D721Med (cell line): Measurements from ENCODE around the gene TBX2.
"Not testable (repeated sequence)": the region's sequence is repeated elsewhere in the genome, so short reads cannot be mapped to it uniquely, and the experiment has no call there.

Experiments
- DNase-seq: peaks from one replicate; pipeline ENCODE4 v3.0.0; 2011; ENCODE audit warnings: low spot score; ENCODE audit not compliant: insufficient read length
- FAIRE-seq: peaks from 2 replicates; lab custom pipeline; 2011; peaks lifted over from hg19 to GRCh38; lab: Jason Lieb, UNC
- TF ChIP-seq, protein P1 (sequence below): IDR thresholded peaks from 2 replicates; pipeline ENCODE4 v1.5.1; 2012; ENCODE audit warnings: mild to moderate bottlenecking, control low read depth; ENCODE audit not compliant: insufficient read depth; ENCODE audit errors: missing control alignments

TBX2 gene

DNA sequence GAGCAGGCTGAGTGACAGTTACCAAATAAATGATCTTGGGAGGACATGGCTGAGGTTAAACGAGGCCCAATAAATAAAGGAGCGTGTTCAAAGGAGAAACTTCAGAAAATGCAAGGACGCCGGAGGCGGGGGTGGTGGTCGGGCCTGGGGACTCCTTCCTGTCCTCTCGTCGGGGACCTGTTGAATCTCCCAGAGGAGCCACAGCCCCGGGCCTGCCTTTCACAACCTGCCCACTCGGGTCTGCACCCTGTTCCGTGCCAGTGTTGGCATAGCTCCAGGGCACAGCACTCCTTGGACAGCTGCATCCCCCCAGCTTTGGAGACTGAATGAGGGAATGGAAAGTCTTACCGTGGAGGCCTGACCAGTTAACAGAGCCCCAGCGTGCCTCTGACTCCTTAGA lies 44.4 kb downstream of the TBX2 start:
- TF ChIP-seq, protein P1, sequence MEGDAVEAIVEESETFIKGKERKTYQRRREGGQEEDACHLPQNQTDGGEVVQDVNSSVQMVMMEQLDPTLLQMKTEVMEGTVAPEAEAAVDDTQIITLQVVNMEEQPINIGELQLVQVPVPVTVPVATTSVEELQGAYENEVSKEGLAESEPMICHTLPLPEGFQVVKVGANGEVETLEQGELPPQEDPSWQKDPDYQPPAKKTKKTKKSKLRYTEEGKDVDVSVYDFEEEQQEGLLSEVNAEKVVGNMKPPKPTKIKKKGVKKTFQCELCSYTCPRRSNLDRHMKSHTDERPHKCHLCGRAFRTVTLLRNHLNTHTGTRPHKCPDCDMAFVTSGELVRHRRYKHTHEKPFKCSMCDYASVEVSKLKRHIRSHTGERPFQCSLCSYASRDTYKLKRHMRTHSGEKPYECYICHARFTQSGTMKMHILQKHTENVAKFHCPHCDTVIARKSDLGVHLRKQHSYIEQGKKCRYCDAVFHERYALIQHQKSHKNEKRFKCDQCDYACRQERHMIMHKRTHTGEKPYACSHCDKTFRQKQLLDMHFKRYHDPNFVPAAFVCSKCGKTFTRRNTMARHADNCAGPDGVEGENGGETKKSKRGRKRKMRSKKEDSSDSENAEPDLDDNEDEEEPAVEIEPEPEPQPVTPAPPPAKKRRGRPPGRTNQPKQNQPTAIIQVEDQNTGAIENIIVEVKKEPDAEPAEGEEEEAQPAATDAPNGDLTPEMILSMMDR, result no peak
- FAIRE-seq (no peak), DNase-seq (no peak)

DNA sequence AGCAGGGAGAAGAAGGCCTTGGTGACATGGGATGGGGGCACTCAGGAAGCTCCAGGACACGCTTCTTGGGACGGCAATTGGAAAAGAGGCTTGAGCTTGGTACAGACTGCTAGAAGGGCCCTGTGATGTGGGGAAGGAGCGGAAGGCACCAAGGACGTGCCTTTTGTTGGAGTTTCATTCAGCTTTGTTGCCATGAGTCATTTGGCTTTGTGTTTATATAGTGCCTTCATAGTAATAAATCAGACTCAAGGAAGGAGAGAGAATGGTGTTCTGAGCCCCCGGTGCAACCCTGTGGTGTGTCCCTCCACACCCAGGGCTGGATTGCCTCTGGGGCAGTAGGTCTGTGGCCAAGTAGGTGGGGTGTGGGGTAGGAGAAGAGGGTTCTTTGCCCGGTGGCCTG lies 45.2 kb downstream of the TBX2 start:
- TF ChIP-seq, protein P1, result no peak
- DNase-seq, result no peak
- no peak for FAIRE-seq

DNA sequence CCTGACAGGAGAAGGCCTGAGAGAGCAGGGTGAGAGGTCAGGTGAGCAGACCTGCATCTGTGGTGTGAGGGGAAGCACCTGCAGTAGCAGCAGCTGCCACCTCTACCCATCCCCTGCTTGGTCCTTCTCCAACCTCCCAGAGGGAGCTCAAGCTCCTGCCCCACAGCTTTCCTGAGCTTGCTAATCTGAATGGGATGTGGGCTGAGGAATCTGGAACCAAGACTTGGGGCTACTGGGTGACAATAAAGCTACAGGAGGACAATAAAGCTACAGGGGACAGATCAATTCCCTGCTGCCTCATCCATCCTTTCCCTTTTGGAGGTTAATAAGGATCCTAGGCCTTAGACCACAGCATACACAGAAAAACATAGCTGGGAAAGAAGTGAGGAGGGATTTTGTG lies 47.7 kb downstream of the TBX2 start:
- no peak for DNase-seq
- no peak for FAIRE-seq
- TF ChIP-seq, protein P1, result no peak

DNA sequence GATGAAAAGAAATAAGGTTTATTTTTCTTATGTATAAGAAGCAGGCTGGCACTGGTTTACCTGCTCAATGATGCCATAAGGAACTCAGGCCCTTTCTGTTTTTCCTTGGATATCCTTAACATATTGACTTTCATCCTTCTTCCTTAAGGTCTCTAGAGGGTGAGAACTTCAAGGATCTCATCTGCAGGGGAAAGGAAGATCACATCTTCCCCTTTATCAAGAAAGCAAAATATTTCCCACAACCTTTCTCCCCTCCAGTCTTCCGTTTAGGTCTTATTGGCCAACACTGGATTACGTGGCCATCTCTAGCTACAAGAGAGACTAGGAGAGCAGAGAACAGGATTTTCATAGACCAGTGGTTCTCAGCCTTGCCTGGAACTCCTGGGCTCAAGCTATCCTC lies 48.4 kb downstream of the TBX2 start:
- FAIRE-seq (no peak), DNase-seq (no peak)
- TF ChIP-seq, protein P1, result no peak

DNA sequence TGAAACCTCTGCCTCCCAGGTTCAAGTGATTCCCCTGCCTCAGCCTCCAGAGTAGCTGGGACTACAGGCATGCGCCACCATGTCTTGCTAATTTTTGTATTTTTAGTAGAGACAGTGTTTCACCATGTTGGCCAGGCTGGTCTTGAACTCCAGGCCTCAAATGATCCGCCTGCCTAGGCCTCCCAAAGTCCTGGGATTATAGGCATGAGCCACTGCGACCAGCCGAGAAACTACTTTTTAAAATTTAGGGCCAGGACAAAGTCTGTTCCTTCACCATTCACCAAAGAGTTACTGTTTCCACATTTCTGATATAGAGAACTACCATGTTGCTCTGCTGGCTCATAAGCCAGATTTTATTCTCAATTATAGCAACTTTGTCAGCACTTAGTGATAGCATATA lies 49.5 kb downstream of the TBX2 start:
- not testable (repeated sequence) for DNase-seq, FAIRE-seq

DNA sequence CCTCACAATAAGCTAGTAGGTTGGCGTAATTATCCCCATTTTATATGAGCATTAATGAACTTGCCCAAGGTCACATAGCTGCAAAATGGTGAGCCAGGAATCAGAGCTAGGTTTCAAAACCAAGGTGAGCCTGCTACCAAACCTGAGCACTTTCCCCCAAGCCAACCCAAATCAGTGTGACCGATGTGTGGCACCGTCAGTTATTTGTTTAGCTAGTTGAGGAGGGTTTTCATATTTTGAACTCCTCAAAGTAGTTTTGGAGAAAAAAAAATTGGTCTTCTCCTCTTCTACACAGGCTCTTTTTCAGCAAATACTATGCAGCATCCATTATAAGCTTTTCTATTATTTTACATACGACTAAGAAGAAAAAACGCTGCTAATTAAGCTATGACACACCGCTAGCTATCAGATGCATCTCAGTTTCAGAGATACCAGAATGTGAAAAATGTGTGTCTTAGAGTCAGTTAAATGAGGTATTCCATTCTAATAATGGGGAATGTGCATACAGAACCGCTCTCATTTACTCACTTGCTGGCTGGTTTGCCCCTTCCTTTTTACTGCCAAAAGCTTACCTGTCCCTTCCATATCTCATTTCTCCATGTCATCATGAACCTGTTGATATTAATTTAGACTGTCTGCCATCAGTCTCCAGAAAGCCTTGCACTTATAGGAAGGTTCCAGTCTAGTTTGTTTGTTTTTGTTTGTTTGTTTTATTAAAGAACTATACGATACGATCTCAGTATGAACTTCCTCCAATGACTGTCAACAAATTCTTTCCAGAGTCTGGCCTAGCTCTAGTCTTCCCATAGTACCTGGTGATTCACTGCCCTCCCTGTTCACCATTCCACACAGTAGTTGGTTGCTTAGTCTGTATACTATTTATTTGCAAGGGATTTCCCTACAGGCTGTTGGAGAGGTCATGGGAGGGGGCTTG lies 50.3 kb downstream of the TBX2 start:
- no peak for DNase-seq
- FAIRE-seq, result no peak

DNA sequence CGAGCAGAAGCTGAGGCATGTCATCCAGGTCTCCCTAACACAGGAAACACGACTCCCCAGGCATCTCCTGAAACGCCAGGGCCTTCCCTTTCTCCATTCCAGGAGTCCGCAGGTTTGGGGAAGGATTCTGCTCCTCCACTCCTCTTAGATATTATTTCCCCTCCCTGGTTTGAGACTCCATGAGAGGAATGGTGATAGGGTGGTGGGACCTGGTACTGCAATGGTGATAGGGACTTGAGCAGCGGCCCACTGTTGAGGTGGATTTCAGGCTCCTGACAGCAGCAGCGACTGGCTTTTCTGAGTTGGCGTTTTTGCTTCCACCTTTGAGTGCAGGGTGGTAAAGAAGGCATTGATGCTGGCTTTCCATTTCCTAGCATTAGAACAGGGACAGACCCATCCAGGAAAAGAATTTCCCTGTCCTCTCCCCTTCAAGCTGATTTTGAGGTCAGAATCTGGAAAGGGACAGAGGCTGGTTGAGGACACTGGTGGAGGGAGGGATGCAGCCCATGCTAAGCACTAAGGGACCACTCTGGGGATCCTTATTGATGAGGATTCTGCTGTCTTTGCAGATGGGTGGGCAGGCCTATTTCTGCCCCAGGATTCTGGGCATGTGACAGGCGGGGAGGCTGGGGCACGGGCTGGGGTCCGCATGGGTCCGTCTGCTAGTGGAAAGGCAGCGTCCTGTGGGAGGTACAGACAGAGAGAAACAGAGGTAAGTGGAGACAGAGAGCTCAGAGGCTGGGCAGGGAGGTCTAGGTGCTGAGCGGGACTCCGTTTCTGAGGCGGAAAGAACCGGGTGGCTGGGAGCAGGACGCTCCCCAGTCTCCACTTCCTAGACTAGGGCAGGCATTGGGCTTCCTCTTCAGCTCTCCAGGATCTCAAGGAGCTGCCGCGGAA lies 51.2 kb downstream of the TBX2 start:
- TF ChIP-seq, protein P1, result no peak
- no peak for FAIRE-seq
- DNase-seq, result no peak

More for the DNA sequence above, 50.3 kb downstream of the TBX2 start:
- TF ChIP-seq, protein P1, result no peak
